Fibroblast of mammary gland (primary cell): Measurements from ENCODE around the gene STAMBPL1.

ENCODE experiments used
- DNase-seq: peaks from one replicate; pipeline ENCODE4 v3.0.0-alpha.2; 2010; ENCODE audit warnings: low read depth
- H3K4me3 ChIP-seq: 2 replicates; pipeline ENCODE4 v1.5.1; 2011; ENCODE audit warnings: low read depth, mild to moderate bottlenecking, low read length, moderate library complexity; ENCODE audit not compliant: control insufficient read depth
- TF ChIP-seq, protein P1 (sequence below): conservative IDR thresholded peaks from 2 replicates; pipeline ENCODE4 v1.5.1; 2011; ENCODE audit warnings: low read depth, low read length, inconsistent platforms; ENCODE audit not compliant: control insufficient read depth, insufficient read depth

STAMBPL1 gene

DNA sequence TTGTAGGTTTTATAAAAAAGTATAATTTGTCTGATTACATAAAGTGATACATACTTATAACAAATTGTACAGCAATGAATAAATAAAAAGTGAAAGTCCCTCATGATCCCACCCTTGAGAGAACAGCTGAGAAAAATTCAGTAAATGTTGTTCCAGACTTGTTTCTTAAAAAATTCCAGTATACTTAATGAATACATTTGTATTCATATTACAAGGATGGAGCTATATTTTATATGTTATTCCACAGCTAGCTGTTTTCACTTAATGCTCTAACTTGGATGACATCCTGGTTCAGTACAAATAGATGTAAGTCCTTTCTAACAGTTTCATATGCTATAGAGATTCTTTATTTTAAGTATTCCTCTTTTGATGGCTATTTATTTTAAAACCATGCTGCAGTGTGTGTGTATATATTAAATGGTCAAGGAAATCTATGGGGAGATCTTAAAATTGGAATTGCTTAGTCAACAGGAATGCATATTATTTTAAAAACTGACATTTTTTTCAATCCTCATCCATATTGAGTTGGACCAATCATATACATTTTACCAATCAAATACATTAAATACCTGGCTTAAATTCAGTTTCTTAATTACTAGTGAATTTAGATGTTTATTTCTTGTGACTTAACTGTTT, 8.9 kb downstream of the STAMBPL1 start:
- no peak for DNase-seq
- TF ChIP-seq, protein P1, sequence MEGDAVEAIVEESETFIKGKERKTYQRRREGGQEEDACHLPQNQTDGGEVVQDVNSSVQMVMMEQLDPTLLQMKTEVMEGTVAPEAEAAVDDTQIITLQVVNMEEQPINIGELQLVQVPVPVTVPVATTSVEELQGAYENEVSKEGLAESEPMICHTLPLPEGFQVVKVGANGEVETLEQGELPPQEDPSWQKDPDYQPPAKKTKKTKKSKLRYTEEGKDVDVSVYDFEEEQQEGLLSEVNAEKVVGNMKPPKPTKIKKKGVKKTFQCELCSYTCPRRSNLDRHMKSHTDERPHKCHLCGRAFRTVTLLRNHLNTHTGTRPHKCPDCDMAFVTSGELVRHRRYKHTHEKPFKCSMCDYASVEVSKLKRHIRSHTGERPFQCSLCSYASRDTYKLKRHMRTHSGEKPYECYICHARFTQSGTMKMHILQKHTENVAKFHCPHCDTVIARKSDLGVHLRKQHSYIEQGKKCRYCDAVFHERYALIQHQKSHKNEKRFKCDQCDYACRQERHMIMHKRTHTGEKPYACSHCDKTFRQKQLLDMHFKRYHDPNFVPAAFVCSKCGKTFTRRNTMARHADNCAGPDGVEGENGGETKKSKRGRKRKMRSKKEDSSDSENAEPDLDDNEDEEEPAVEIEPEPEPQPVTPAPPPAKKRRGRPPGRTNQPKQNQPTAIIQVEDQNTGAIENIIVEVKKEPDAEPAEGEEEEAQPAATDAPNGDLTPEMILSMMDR: no peak
- no peak overlapping the region for H3K4me3 ChIP-seq

DNA sequence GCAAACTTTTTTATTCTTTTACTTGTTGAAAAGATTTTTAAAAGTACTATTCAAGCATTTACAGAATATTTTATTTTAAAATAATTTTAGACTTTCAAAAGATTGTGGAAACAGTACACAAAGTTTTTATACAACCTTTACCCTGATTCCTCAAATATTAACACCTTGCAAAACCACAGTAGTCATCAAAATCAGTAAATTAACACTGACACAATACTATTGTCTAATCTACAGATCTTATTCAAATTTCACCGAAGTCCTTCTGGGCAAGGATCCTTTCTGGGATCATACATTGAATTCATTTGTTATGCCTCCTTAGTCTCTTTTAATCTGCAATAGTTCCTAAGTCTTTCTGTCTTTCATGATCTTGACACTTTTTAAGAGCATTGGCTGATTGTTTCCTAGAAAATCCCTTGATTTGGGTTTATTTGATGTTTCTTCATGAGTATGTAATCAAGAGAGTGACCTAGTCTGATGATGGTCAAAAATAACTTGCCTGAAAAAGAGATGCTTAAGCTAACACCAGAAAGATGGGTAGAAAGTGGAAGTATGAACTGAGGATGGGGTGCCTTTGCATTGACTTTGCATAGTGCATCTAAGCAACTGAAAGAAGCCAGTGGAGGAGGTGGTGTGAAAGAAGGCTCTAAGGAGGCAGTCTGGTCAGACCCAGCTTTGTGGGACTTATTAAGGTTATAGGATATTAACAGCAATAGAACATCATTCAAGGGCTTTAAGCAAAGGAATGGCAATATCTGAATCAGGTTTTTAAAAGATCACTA, 9.7 kb downstream of the STAMBPL1 start:
- H3K4me3 ChIP-seq: no peak overlapping the region
- TF ChIP-seq, protein P1: no peak
- no peak for DNase-seq

DNA sequence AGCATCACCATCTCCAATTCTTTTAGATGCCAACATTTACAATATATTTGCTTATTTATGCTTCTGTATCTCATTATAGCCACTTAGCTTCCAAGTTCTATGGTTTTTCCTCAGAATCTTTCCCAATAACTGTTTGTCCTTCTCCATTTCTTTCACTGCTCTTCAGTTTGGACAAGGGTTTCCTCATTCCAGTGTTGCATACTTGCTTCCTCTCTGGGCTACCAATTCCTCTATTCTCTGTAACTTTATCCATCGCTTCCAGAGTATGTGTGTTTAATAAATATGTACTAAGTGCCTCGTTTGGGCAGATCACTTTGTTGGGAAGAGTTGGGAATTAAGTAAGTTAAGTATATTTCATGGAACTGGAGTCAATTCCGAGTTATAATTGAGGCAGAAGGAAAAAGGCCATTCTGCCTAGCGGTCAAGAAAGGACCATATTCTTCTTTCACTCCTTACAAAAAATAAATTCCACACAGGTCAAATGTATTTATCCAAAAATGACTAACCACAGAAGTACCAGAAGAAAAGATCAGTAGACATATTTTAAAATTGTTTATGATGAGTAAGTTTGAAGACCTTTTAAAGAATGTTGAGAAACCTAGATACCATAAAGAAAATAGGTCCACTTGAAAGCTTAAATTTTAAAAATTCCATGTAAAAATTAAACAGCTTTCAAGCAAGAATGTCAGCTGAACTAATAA, 10.8 kb downstream of the STAMBPL1 start:
- TF ChIP-seq, protein P1: no peak
- no peak overlapping the region for H3K4me3 ChIP-seq
- no peak for DNase-seq

DNA sequence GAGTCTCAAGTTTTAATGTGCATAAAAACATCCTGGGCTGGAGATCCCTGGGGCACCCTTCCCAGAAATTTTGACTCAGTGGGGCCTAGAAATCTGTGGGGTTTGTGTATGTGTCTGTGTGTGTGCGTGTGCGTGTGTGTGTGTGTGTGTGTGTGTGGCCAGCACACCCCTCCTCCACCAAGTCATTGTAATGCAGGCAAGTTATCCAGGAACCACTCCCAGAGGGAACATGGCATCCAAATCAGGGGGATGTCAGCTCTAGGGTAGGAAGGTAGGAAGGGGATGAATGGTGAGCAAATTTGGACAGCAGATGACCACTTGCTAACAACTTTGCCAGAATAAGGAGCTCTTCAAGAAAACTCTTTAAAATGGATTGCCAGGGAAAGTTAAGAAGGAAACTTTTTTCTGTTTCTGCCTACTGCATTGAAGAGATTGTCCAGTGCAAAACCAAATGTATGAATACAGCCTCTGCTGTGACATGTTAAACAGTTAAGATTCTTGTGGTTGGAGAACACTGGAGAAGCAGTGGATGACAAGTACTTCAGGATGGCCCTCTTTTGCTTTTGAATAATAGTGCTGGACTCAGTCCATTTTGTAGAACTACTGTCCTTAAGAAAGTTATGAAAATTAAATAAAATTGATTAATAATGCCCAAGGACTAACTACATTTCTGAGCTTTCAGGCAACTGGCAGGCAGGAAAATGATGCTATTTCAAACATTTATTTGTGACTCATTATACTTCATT, 12.3 kb downstream of the STAMBPL1 start:
- peak; percentile 60 for DNase-seq
- no peak overlapping the region for H3K4me3 ChIP-seq
- TF ChIP-seq, protein P1: no peak

DNA sequence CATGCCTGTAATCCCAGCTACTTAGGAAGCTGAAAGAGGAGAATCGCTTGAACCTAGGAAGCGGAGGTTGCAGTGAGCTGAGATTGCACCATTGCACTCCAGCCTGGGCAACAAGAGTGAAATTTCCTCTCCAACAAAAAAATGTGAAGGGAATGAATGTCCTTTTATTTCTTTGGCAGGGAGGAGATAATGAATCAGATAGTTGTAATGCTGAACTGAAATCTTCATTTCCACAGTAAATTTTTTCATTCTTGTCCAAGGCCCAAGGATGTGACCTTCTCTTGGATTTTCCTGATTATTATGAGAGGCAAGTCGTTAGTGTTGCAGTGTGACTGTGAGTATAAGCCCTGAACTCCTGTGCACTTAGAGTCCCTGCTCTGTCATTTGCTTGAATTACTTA, 13.6 kb downstream of the STAMBPL1 start:
- DNase-seq: peak; percentile 67
- no peak overlapping the region for H3K4me3 ChIP-seq
- TF ChIP-seq, protein P1: no peak

DNA sequence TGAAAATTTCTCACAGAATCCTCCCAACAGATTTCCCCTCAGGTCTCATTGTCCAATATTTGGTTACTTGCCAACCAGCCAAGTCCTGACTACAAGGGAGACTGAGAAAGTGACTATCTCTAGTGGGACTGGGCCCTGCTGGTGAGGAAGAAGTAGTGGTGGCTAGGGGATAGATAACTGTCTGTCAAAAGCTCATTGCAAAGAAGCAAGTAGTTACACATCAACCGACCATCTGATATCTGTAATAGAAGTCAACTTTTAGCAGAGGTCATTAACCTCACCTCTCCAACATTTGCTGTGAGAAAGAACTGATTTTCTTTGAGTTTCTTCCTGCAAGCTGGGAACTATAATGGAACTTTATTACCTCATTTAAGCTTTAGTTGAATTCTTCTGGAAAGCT, 15.2 kb downstream of the STAMBPL1 start:
- DNase-seq: no peak
- no peak overlapping the region for H3K4me3 ChIP-seq
- TF ChIP-seq, protein P1: no peak
